HG03196 (cell line): Measurements from ENCODE around the gene CCL8.

ENCODE experiments used
- ATAC-seq: cut with Tn5 transposase; IDR thresholded peaks from one replicate; pipeline ENCODE4 v1.9.1; 2021; ENCODE audit not compliant: unreplicated experiment

Gene CCL8

DNA sequence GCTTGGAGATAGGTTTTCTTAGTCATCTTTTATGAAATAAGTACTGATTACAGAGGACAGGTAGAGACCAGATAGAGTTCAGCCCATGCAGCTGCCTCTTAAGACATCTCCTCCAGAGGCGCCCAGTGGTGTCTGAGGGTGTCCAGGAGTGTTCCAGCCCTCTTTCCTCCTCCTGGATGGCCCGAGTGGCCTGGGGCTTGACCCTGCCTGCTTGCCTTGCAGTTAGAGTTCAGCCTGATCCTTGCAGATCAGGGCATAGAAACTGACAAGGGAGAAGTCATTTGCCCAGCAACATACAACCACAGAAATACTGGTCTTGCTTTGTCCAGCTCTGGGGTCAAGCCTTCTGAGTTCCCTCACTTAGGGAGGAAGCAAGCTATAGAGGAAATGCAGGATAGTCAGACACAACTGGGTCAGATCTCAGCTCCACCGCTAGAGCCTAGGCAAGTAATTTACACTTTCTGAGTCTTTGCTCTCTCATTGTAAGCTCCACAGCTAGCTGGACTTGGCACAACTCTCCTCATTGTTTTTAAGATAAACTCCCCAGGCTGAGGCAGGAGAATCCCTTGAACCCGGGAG, 47.4 kb downstream of the CCL8 start:
- ATAC-seq: no peak

GRCh38 chr17:34367486-34368195, 48.4 kb downstream of the CCL8 start:
- ATAC-seq: no peak

GRCh38 chr17:34368196-34368945, 49.1 kb downstream of the CCL8 start:
- ATAC-seq: no peak

- ATAC-seq: no peak
Measured at GRCh38 chr17:34368946-34369500, 49.8 kb downstream of the CCL8 start.

- ATAC-seq: no peak
Measured at GRCh38 chr17:34369571-34369970, 50.3 kb downstream of the CCL8 start.

GRCh38 chr17:34370376-34370996, 51.3 kb downstream of the CCL8 start:
- ATAC-seq: no peak

DNA sequence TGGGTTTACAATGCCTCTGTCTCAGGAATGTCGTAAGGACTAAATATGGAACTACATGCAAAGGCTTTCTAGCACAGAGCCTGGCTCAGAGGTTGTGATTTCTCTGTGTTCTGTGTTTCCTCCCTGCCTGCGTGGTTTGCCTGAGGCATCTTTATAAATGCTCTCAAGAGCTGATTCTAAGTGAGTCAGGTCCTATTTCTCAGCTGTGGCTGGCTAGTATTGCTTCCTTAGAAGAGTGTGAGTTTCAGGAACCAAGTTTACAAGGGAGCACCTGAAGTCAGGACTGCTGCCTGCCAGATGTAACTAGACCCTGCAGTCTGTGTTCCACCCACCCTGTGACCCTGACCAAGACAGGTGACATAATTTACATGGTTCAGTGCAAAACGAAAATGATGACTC, 51.8 kb downstream of the CCL8 start:
- ATAC-seq: no peak
